IPS-18a (cell line): Measurements from ENCODE around the gene KRT28.
"Not testable (repeated sequence)": the region's sequence is repeated elsewhere in the genome, so short reads cannot be mapped to it uniquely, and the experiment has no call there.

Experiments
- H3K27ac ChIP-seq: one replicate; pipeline ENCODE4 v1.5.1; 2013; ENCODE audit warnings: low read length
- H3K27me3 ChIP-seq: one replicate; pipeline ENCODE4 v1.6.1; 2013; ENCODE audit warnings: mild to moderate bottlenecking, low read length; ENCODE audit not compliant: control insufficient read depth, insufficient read depth
- H3K36me3 ChIP-seq: one replicate; pipeline ENCODE4 v1.6.1; 2013; ENCODE audit warnings: low read depth, low read length; ENCODE audit not compliant: control insufficient read depth
- H3K4me1 ChIP-seq: one replicate; pipeline ENCODE4 v1.6.1; 2013; ENCODE audit warnings: low read depth, low read length; ENCODE audit not compliant: control insufficient read depth
- H3K4me3 ChIP-seq: one replicate; pipeline ENCODE4 v1.5.1; 2013; ENCODE audit warnings: low read length
- H3K9ac ChIP-seq: one replicate; pipeline ENCODE4 v1.6.1; 2013; ENCODE audit warnings: mild to moderate bottlenecking, low read length, moderate library complexity
- H3K9me3 ChIP-seq: one replicate; pipeline ENCODE4 v1.6.1; 2013; ENCODE audit warnings: low read depth, low read length; ENCODE audit not compliant: control insufficient read depth

Gene KRT28

GRCh38 chr17:40817103-40817682, 17.4 kb upstream of the KRT28 start:
- Histone ChIP-seq H3K27me3 (peaks cover 28% of the 10 kb centered on the region), H3K4me3 (no peak overlapping the region), H3K4me1 (no peaks in the 10 kb centered on the region), H3K9me3 (no peaks in the 10 kb centered on the region), H3K36me3 (peaks cover 4% of the 10 kb centered on the region), H3K27ac (no peak overlapping the region), H3K9ac (no peak overlapping the region)

DNA sequence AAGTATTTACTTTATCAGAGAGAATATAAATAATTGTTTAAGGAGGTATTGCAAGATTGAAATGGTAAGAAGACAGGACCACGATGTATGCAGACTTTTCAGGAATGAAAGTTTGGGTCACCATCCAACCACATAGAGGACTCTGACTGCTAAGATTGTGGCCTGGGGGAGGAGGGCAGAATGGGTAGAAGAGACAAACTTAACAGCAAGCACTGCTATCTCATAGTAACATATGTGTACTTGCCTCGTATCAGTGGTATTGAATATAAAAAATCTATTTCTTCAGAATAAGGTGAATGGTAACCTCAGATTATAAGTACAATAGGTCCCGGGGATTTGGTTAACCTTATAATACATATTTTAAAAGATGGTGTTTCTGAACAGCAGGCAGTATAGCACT, 16.8 kb upstream of the KRT28 start:
- Histone ChIP-seq H3K27ac (no peak overlapping the region), H3K36me3 (peaks cover 4% of the 10 kb centered on the region), H3K9me3 (no peaks in the 10 kb centered on the region), H3K9ac (no peak overlapping the region), H3K4me1 (no peaks in the 10 kb centered on the region), H3K27me3 (peaks cover 34% of the 10 kb centered on the region), H3K4me3 (no peak overlapping the region)

- peaks cover 4% of the 10 kb centered on the region for H3K36me3 ChIP-seq
- H3K27me3 ChIP-seq = peaks cover 46% of the 10 kb centered on the region
- no peak overlapping the region for H3K9ac ChIP-seq
- H3K4me1 ChIP-seq = no peaks in the 10 kb centered on the region
- H3K4me3 ChIP-seq = no peak overlapping the region
- H3K27ac ChIP-seq = no peak overlapping the region
- no peaks in the 10 kb centered on the region for H3K9me3 ChIP-seq
Observed at GRCh38 chr17:40815381-40815780, 15.6 kb upstream of the KRT28 start.

DNA sequence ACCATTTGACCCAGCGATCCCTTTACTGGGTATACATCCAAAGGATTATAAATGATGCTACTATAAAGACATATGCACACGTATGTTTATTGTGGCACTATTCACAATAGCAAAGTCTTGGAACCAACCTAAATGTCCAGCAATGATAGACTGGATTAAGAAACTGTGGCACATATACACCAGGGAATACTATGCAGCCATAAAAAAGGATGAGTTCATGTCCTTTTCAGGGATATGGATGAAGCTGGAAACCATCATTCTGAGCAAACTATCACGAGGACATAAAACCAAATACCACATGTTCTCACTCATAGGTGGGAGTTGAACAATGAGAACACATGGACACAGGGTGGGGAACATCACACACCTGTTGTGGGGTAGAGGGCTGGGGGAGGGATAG, 14.9 kb upstream of the KRT28 start:
- H3K27ac ChIP-seq = not testable (repeated sequence)

DNA sequence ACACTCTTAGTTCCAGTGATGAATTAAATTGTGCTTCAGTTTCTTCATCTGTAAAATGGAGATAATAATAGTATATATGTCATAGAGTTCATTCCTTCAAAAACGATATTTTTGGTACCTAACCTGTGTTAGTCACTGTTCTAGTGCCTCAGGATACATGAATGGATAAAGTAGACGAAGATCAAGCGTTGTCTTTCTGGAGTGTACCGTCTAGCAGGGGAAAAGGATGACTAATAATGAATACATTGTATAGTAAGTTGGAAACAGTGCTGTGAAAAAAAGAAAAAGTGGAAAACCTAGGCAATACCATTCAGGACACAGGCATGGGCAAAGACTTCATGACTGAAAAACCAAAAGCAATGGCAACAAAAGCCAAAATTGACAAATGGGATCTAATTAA, 14.0 kb upstream of the KRT28 start:
- Histone ChIP-seq H3K9me3 (no peaks in the 10 kb centered on the region), H3K27ac (no peak overlapping the region), H3K9ac (no peak overlapping the region), H3K27me3 (peaks cover 57% of the 10 kb centered on the region), H3K4me1 (no peaks in the 10 kb centered on the region), H3K36me3 (peaks cover 4% of the 10 kb centered on the region), H3K4me3 (no peak overlapping the region)

More for the DNA sequence above, 14.9 kb upstream of the KRT28 start:
- H3K4me1 ChIP-seq, H3K4me3 ChIP-seq, H3K9me3 ChIP-seq, H3K9ac ChIP-seq, H3K36me3 ChIP-seq: not testable (repeated sequence)
- H3K27me3 ChIP-seq = peaks cover 52% of the 10 kb centered on the region

- Histone ChIP-seq H3K4me1 (no peaks in the 10 kb centered on the region), H3K27me3 (peaks cover 69% of the 10 kb centered on the region), H3K36me3 (peaks cover 4% of the 10 kb centered on the region), H3K9ac (no peak overlapping the region), H3K27ac (no peak overlapping the region), H3K4me3 (no peak overlapping the region), H3K9me3 (no peaks in the 10 kb centered on the region)
Observed at GRCh38 chr17:40812639-40813038, 12.9 kb upstream of the KRT28 start.

- no peak overlapping the region for H3K9ac ChIP-seq
- peaks cover 80% of the 10 kb centered on the region for H3K27me3 ChIP-seq
- H3K36me3 ChIP-seq = no peaks in the 10 kb centered on the region
- no peak overlapping the region for H3K4me3 ChIP-seq
- no peaks in the 10 kb centered on the region for H3K9me3 ChIP-seq
- H3K4me1 ChIP-seq = no peaks in the 10 kb centered on the region
- H3K27ac ChIP-seq = no peak overlapping the region
Observed at GRCh38 chr17:40810494-40810893, 10.7 kb upstream of the KRT28 start.

DNA sequence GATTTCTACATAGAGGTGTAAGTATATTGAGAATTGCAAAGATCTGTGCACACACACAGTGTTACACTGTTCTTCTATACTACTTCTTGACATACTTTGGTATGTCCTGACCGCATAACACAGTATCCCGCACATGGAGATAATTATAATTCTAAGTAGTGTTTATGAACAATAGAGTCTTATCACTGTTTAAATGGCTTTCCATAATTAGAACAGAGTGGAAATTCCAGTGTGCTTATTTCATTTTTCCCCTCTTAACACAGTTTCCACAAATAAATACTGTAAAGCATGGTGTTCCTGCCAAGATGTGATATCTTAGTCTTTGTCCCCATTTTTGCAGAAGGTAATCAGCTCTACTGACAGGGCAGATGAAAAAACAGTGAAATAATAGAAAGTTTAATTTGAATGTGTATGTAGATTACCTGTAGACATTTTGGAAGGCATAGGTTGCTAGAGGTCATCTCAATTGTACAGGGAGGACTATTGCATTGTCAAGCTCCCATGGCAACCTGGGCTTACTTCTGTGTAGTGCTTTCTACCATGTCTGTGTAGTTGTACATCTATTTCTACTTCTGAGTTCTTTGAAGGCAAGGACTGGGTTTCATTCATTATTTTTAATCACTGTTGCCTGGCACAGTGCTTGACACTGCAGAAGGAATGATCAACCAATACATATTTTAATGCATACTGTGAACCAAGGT, 10.1 kb upstream of the KRT28 start:
- H3K4me1 ChIP-seq = no peaks in the 10 kb centered on the region
- peaks cover 78% of the 10 kb centered on the region for H3K27me3 ChIP-seq
- H3K27ac ChIP-seq = no peak overlapping the region
- no peaks in the 10 kb centered on the region for H3K9me3 ChIP-seq
- H3K4me3 ChIP-seq = no peak overlapping the region
- H3K36me3 ChIP-seq = no peaks in the 10 kb centered on the region
- H3K9ac ChIP-seq = no peak overlapping the region

DNA sequence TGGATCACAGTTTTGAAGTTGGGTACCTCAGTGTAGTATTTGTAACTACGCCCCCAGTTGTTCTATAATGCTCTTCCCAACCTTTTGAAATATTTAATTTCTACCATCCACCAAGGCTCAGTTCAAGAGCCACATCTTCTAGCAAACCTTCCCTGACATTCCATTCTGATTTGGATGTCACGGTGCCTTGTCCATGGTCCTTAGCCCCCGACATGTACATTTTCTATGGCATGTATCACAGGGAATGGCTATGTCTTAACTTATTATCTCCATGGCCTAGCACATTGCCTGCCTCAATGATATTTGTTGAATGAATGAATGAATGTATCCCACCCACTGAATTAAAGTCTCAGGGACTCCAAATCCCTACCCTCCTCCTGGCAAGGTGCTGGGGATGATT, 6.4 kb upstream of the KRT28 start:
- Histone ChIP-seq H3K27me3 (peaks cover 68% of the 10 kb centered on the region), H3K4me3 (no peak overlapping the region), H3K9me3 (no peaks in the 10 kb centered on the region), H3K9ac (no peak overlapping the region), H3K36me3 (no peaks in the 10 kb centered on the region), H3K4me1 (no peaks in the 10 kb centered on the region), H3K27ac (no peak overlapping the region)

DNA sequence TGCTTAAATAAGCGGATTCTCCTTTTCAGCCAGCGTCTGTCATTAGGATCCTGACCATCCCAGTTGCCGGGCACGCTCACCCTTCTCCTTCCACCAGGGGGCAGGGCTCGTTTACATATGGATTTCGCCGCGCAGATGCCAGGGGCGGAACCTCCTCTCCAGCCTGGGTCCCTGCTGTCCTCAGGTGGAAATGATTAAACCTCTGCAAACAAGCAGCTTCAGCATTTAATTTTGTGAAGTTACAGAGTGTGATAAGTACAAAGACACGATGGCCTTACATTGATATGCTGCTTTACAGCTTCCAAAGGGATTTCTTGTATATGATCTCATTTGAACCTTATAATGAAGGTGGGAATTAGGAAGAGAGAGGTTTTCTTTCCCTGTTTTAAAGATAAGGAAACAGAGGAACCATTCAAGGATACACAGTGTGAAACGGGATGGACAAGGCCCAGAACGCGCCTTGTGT, 3.9 kb upstream of the KRT28 start:
- peaks cover 53% of the 10 kb centered on the region for H3K27me3 ChIP-seq
- no peak overlapping the region for H3K9ac ChIP-seq
- H3K4me3 ChIP-seq = no peak overlapping the region
- H3K27ac ChIP-seq = no peak overlapping the region
- no peaks in the 10 kb centered on the region for H3K4me1 ChIP-seq
- H3K36me3 ChIP-seq = no peaks in the 10 kb centered on the region
- H3K9me3 ChIP-seq = no peaks in the 10 kb centered on the region

DNA sequence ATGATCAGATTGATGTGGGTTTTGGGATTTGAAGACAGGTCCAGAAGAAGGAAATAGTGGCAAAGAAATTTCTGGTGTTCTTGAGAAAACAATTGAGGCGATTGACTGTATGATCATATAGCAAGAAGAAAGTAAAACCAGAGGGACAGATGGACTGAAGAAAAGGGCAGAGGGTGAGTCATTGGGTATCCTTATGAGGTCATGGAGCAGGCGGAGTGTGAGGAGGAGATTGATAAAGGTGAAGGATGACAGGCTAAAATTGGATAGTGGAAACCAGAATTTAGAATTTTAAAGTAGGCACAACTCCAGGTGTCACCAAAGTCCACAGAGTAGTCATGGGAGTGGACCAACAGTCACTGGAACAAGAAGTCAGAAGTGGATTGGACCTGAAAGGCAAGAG, 1.4 kb upstream of the KRT28 start:
- Histone ChIP-seq H3K9me3 (no peaks in the 10 kb centered on the region), H3K36me3 (no peaks in the 10 kb centered on the region), H3K9ac (no peak overlapping the region), H3K4me3 (no peak overlapping the region), H3K27me3 (peaks cover 29% of the 10 kb centered on the region), H3K27ac (no peak overlapping the region), H3K4me1 (no peaks in the 10 kb centered on the region)

DNA sequence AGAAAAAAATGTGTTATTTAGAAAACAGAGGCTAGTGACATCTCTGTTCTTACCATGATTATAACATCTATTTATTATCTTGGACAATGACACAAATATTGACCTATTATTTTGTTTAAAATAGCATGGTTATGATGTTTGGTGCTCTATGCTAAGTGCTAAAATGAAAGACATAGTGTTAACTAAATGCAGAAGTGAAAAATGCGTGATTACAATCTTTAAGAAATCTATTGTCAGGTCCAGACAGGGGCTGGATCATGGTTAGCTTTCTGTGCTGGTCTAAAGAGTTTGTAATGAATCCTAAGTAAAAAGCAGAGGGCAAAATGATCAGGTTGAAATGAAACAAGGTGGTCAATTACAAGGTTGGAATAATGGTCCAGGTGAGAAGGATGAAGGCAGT, 622 bp upstream of the KRT28 start:
- H3K9me3 ChIP-seq = no peaks in the 10 kb centered on the region
- no peaks in the 10 kb centered on the region for H3K36me3 ChIP-seq
- peaks cover 27% of the 10 kb centered on the region for H3K27me3 ChIP-seq
- H3K27ac ChIP-seq = no peak overlapping the region
- H3K4me1 ChIP-seq = no peaks in the 10 kb centered on the region
- no peak overlapping the region for H3K4me3 ChIP-seq
- H3K9ac ChIP-seq = no peak overlapping the region
